CD4-positive, alpha-beta memory T cell (primary cell): ENCODE measurements around the gene PNKP. TPM values are rescaled to one million over a fixed set of nuclear protein-coding genes. Genes with fewer than 3 reads are reported as not detected.

ENCODE experiments used
- microRNA-seq: library from miRNA; unstranded; fragments of <30 nt; microRNA quantifications from one replicate; pipeline ENCODE4 v1.2.0, GENCODE V29; 2021; ENCODE audit warnings: borderline replicate concordance, borderline number of aligned reads, borderline microRNAs expressed, mixed read lengths
- polyA plus RNA-seq, 2 donors: library from polyadenylated mRNA; unstranded; fragments of 300-500 nt; fragmentation: Illumina TruSeq; gene quantifications; one replicate each; pipeline ENCODE4 v1.2.3, GENCODE V29; 2021
- total RNA-seq, 2 experiments: library from RNA; stranded (reverse); gene quantifications; one replicate each; pipeline ENCODE4 v1.2.3, GENCODE V29; 2021

PNKP gene
- total and polyA plus RNA-seq, 4 experiments from 2014 or later = 28.9 to 192 (median 103) TPM

Small RNA genes lying within 50 kb of the gene (microRNA-seq; reads per million reads assigned to microRNA genes)
- not detected for gene MIR4749
- gene MIR4750 = not detected
- gene MIR6800 = not detected

Other genes with a start within 250 kb of the PNKP start
- gene RRAS, start 227.4 kb downstream of the PNKP start, total RNA-seq = 10 to 100 TPM; 12.0 to 13.4 TPM
- gene RRAS, start 227.4 kb downstream of the PNKP start, polyA plus RNA-seq = 10 to 100 TPM; 28.0 to 32.1 TPM
- gene SCAF1, start 225.4 kb downstream of the PNKP start, total RNA-seq = 10 to 100 TPM; 60.5 to 62.7 TPM
- 1 to 10 TPM in 1 of 2 donors, not detected in 1; 4.0 TPM for gene SCAF1, start 225.4 kb downstream of the PNKP start, polyA plus RNA-seq
- 100 to 1,000 TPM; 366 to 386 TPM for gene IRF3, start 201.7 kb downstream of the PNKP start, total RNA-seq
- gene IRF3, start 201.7 kb downstream of the PNKP start, polyA plus RNA-seq = 10 to 100 TPM; 64.1 to 72.8 TPM
- 10 to 100 TPM; 21.9 to 22.1 TPM for gene BCL2L12, start 201.6 kb downstream of the PNKP start, total RNA-seq
- 10 to 100 TPM; 16.3 to 17.2 TPM for gene BCL2L12, start 201.6 kb downstream of the PNKP start, polyA plus RNA-seq
- 10 to 100 TPM; 76.6 to 92.9 TPM for gene PRMT1, start 190.3 kb downstream of the PNKP start, total RNA-seq
- 100 to 1,000 TPM; 140 to 213 TPM for gene PRMT1, start 190.3 kb downstream of the PNKP start, polyA plus RNA-seq
- gene ADM5, start 178.0 kb downstream of the PNKP start, total RNA-seq = 1 to 10 TPM; 4.0 to 4.4 TPM
- under 1 TPM in 1 of 2 donors, not detected in 1; 0.24 TPM for gene ADM5, start 178.0 kb downstream of the PNKP start, polyA plus RNA-seq
- 1 to 10 TPM in 1 of 2 experiments, under 1 TPM in 1; 0.64 to 1.5 TPM for gene CPT1C, start 176.5 kb downstream of the PNKP start, total RNA-seq
- gene CPT1C, start 176.5 kb downstream of the PNKP start, polyA plus RNA-seq = under 1 TPM; 0.24 to 0.57 TPM
- 1 to 10 TPM in 1 of 2 experiments, under 1 TPM in 1; 0.90 to 1.1 TPM for gene TSKS, start 104.3 kb downstream of the PNKP start, total RNA-seq
- under 1 TPM; 0.16 to 0.56 TPM for gene TSKS, start 104.3 kb downstream of the PNKP start, polyA plus RNA-seq
- 10 to 100 TPM; 55.5 to 56.2 TPM for gene AP2A1, start 100.6 kb downstream of the PNKP start, total RNA-seq
- 1 to 10 TPM; 2.6 to 9.5 TPM for gene AP2A1, start 100.6 kb downstream of the PNKP start, polyA plus RNA-seq
- gene FUZ, start 54.3 kb downstream of the PNKP start, total RNA-seq = 10 to 100 TPM; 22.4 to 24.1 TPM
- 1 to 10 TPM; 4.9 to 7.4 TPM for gene FUZ, start 54.3 kb downstream of the PNKP start, polyA plus RNA-seq
- gene MED25, start 49.3 kb downstream of the PNKP start, total RNA-seq = 10 to 100 TPM; 41.8 to 48.8 TPM
- 10 to 100 TPM; 10.7 to 22.9 TPM for gene MED25, start 49.3 kb downstream of the PNKP start, polyA plus RNA-seq
- gene PTOV1, start 16.4 kb downstream of the PNKP start, total RNA-seq = 100 to 1,000 TPM; 150 to 156 TPM
- gene PTOV1, start 16.4 kb downstream of the PNKP start, polyA plus RNA-seq = 10 to 100 TPM; 40.7 to 57.9 TPM
- 10 to 100 TPM; 19.7 to 20.2 TPM for gene AKT1S1, start 9.8 kb upstream of the PNKP start, total RNA-seq
- 1 to 10 TPM; 2.5 to 4.8 TPM for gene AKT1S1, start 9.8 kb upstream of the PNKP start, polyA plus RNA-seq
- gene TBC1D17, start 10.1 kb upstream of the PNKP start, total RNA-seq = 100 to 1,000 TPM; 101 TPM
- 10 to 100 TPM in 1 of 2 donors, 1 to 10 TPM in 1; 6.0 to 14.9 TPM for gene TBC1D17, start 10.1 kb upstream of the PNKP start, polyA plus RNA-seq
- gene IL4I1, start 29.3 kb upstream of the PNKP start, total RNA-seq = 1 to 10 TPM; 2.6 to 3.4 TPM
- 10 to 100 TPM in 1 of 2 donors, 1 to 10 TPM in 1; 9.4 to 10.4 TPM for gene IL4I1, start 29.3 kb upstream of the PNKP start, polyA plus RNA-seq
- gene ATF5, start 61.6 kb upstream of the PNKP start, total RNA-seq = 1 to 10 TPM; 7.9 to 8.3 TPM
- gene ATF5, start 61.6 kb upstream of the PNKP start, polyA plus RNA-seq = 1 to 10 TPM; 1.8 to 2.3 TPM
- gene NUP62, start 61.9 kb upstream of the PNKP start, total RNA-seq = 10 to 100 TPM; 65.2 to 68.2 TPM
- 10 to 100 TPM; 43.3 to 71.0 TPM for gene NUP62, start 61.9 kb upstream of the PNKP start, polyA plus RNA-seq
- gene SIGLEC11, start 93.6 kb upstream of the PNKP start, total RNA-seq = not detected
- not detected for gene SIGLEC11, start 93.6 kb upstream of the PNKP start, polyA plus RNA-seq
- gene VRK3, start 157.8 kb upstream of the PNKP start, total RNA-seq = 100 to 1,000 TPM; 109 to 114 TPM
- gene VRK3, start 157.8 kb upstream of the PNKP start, polyA plus RNA-seq = 100 to 1,000 TPM in 1 of 2 donors, 10 to 100 TPM in 1; 85.8 to 106 TPM
- 1 to 10 TPM; 8.8 to 9.0 TPM for gene ZNF473, start 158.4 kb upstream of the PNKP start, total RNA-seq
- 1 to 10 TPM; 2.0 to 5.1 TPM for gene ZNF473, start 158.4 kb upstream of the PNKP start, polyA plus RNA-seq